ENCODE data around the gene TLK1. TPM values are rescaled to one million over a fixed set of nuclear protein-coding genes. Genes with fewer than 3 reads are reported as not detected.

TLK1 gene
- total and polyA plus RNA-seq, 9 donors: 16.9 to 27.2 (median 22.1) TPM

DNA sequence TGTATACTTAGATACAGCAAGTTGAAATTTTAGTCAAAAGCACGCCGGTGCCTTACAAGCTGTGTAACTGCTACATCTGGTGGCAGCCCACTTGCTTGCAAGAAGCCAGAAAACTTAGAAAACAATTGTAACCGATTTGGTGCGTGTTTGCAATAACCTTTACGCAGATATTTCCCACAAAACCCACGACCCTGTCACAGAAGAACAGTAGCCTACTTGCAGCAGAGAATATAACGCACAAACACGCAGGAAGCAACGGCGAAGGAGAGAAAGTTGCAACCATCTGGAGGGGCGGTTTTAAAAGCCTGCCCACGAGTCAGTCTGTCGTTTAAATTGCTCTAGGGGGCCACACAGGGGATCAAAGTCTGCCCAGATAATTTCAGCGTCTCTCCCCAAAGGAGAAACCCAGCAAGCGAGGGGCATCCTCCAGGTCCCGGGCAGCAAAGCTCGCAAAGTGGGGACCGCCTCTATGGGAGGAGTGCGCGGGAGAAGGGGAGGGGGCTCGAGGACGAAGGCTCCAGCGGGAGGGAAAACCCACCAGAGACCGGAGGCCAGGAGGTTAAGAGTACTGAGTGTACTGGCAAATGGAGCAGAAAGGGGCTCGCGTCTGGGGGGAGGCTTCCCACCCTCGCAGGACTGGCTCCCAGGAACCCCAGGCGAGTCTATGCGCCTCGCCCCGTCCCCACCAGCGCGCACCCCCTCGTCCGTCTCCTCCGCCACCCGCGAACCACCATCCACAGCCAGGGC is 1.1 kb downstream of the TLK1 start:
- under 1% methylated on average over 23 of the region's 38 CpGs for whole genome bisulfite sequencing (ENCODE audit: insufficient coverage)
- no peaks in the 10 kb centered on the region for H3K9me3 ChIP-seq (replicated peaks; ENCODE audit: control insufficient read depth, low read depth, low read length)
- no peaks in the 10 kb centered on the region for H3K4me1 ChIP-seq (ENCODE audit: control insufficient read depth, insufficient read depth, low read length)
- H3K4me3 ChIP-seq (ENCODE audit: low read length): peak overlapping the region; percentile 78
- H3K27me3 ChIP-seq (ENCODE audit: control insufficient read depth, insufficient read depth, low read length): no peaks in the 10 kb centered on the region
- peak; percentile 84 for DNase-seq
- peak overlapping the region; percentile 96 for H3K27ac ChIP-seq (ENCODE audit: low read length)
- H3K36me3 ChIP-seq (ENCODE audit: control insufficient read depth, insufficient read depth, low read length): no peaks in the 10 kb centered on the region

GRCh38 chr2:171158790-171159371 is 1.8 kb downstream of the TLK1 start:
- H3K27ac ChIP-seq (ENCODE audit: low read length): peak overlapping the region; percentile 96
- H3K27me3 ChIP-seq (ENCODE audit: control insufficient read depth, insufficient read depth, low read length): no peaks in the 10 kb centered on the region
- H3K9me3 ChIP-seq (replicated peaks; ENCODE audit: control insufficient read depth, low read depth, low read length): no peaks in the 10 kb centered on the region
- H3K4me1 ChIP-seq (ENCODE audit: control insufficient read depth, insufficient read depth, low read length): no peaks in the 10 kb centered on the region
- peak overlapping the region; percentile 78 for H3K4me3 ChIP-seq (ENCODE audit: low read length)
- H3K36me3 ChIP-seq (ENCODE audit: control insufficient read depth, insufficient read depth, low read length): no peaks in the 10 kb centered on the region
- 0% methylated on average over 7 of the region's 15 CpGs for WGBS (ENCODE audit: insufficient coverage)
- DNase-seq: no peak

GRCh38 chr2:171158036-171158789 is 2.5 kb downstream of the TLK1 start:
- no peaks in the 10 kb centered on the region for H3K9me3 ChIP-seq (replicated peaks; ENCODE audit: control insufficient read depth, low read depth, low read length)
- WGBS (ENCODE audit: insufficient coverage): no CpG with 5 or more reads among the region's 9 CpGs
- H3K4me3 ChIP-seq (ENCODE audit: low read length): no peak overlapping the region
- H3K4me1 ChIP-seq (ENCODE audit: control insufficient read depth, insufficient read depth, low read length): no peaks in the 10 kb centered on the region
- no peaks in the 10 kb centered on the region for H3K36me3 ChIP-seq (ENCODE audit: control insufficient read depth, insufficient read depth, low read length)
- DNase-seq: no peak
- H3K27me3 ChIP-seq (ENCODE audit: control insufficient read depth, insufficient read depth, low read length): no peaks in the 10 kb centered on the region
- no peak overlapping the region for H3K27ac ChIP-seq (ENCODE audit: low read length)

DNA sequence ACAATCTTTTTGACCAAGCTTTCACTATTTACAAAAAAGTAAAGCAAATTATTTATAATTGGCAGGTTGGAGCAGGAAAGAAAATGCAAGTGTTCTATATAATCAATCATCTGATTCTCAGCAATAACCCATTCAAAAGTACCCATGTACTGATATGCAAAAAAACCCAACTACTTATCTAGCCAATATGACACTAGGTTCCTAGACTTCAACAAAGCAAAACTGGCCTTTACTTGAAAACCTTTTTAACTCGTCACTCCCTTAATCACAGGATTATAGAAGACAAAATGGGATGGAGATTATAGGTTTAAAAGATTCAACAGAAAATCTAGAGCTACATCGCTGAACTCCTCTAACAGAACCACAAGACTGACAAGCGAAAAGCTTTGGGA is 3.6 kb downstream of the TLK1 start:
- Histone ChIP-seq H3K27me3 (ENCODE audit: control insufficient read depth, insufficient read depth, low read length) (no peaks in the 10 kb centered on the region), H3K4me3 (ENCODE audit: low read length) (no peak overlapping the region), H3K36me3 (ENCODE audit: control insufficient read depth, insufficient read depth, low read length) (no peaks in the 10 kb centered on the region), H3K4me1 (ENCODE audit: control insufficient read depth, insufficient read depth, low read length) (no peaks in the 10 kb centered on the region), H3K27ac (ENCODE audit: low read length) (no peak overlapping the region), H3K9me3 (replicated peaks; ENCODE audit: control insufficient read depth, low read depth, low read length) (no peaks in the 10 kb centered on the region)
- no CpG with 5 or more reads among the region's 3 CpGs for WGBS (ENCODE audit: insufficient coverage)
- no peak for DNase-seq

GRCh38 chr2:171154348-171154747 is 6.3 kb downstream of the TLK1 start:
- Histone ChIP-seq H3K4me3 (ENCODE audit: low read length) (no peak overlapping the region), H3K36me3 (ENCODE audit: control insufficient read depth, insufficient read depth, low read length) (no peaks in the 10 kb centered on the region), H3K27ac (ENCODE audit: low read length) (no peak overlapping the region), H3K27me3 (ENCODE audit: control insufficient read depth, insufficient read depth, low read length) (no peaks in the 10 kb centered on the region), H3K9me3 (replicated peaks; ENCODE audit: control insufficient read depth, low read depth, low read length) (no peaks in the 10 kb centered on the region), H3K4me1 (ENCODE audit: control insufficient read depth, insufficient read depth, low read length) (no peaks in the 10 kb centered on the region)
- DNase-seq: no peak
- WGBS (ENCODE audit: insufficient coverage): no CpG with 5 or more reads among the region's 1 CpG

- WGBS (ENCODE audit: insufficient coverage): no CpG with 5 or more reads among the region's 9 CpGs
- Histone ChIP-seq H3K36me3 (ENCODE audit: control insufficient read depth, insufficient read depth, low read length) (no peaks in the 10 kb centered on the region), H3K9me3 (replicated peaks; ENCODE audit: control insufficient read depth, low read depth, low read length) (no peaks in the 10 kb centered on the region), H3K27ac (ENCODE audit: low read length) (no peak overlapping the region), H3K4me1 (ENCODE audit: control insufficient read depth, insufficient read depth, low read length) (no peaks in the 10 kb centered on the region), H3K27me3 (ENCODE audit: control insufficient read depth, insufficient read depth, low read length) (no peaks in the 10 kb centered on the region), H3K4me3 (ENCODE audit: low read length) (no peak overlapping the region)
- no peak for DNase-seq
These were observed 9.9 kb downstream of the TLK1 start for GRCh38 chr2:171150694-171151285.

DNA sequence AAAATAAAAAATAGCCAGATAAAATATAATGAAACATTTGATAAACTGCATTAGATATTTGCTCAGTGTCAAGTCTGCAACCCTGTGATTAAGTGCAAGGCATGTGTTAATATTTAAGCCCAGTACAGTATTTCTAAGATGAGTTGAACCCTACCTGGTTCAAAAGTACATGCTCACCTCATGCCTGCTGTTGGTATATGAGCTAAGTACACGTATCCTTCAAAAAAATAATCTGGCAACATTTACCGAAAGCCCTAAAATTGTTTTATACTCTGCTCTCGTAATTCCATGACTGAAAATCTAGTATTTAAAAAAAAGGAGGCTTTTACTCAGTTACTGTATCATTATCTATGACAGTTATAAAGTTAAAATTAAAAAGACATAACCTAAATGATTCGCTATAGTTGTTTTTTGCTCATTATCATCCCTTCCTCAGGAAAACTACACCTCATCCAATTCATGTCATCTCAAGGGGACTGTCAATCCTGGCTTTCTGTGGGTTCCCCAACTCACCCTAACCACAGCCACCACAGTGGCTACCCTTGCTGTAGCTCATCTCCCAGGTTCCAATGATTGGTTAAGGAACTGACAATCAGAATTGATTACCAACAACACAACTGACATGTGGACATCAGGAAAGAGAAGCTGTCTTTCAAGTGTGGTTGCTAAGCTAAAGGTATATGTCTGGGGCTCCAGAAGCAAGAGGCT is 10.6 kb downstream of the TLK1 start:
- H3K27ac ChIP-seq (ENCODE audit: low read length): no peak overlapping the region
- 100% methylated on average over 1 of the region's 4 CpGs for WGBS (ENCODE audit: insufficient coverage)
- no peaks in the 10 kb centered on the region for H3K27me3 ChIP-seq (ENCODE audit: control insufficient read depth, insufficient read depth, low read length)
- H3K4me1 ChIP-seq (ENCODE audit: control insufficient read depth, insufficient read depth, low read length): no peaks in the 10 kb centered on the region
- no peak overlapping the region for H3K4me3 ChIP-seq (ENCODE audit: low read length)
- H3K9me3 ChIP-seq (replicated peaks; ENCODE audit: control insufficient read depth, low read depth, low read length): no peaks in the 10 kb centered on the region
- no peak for DNase-seq
- H3K36me3 ChIP-seq (ENCODE audit: control insufficient read depth, insufficient read depth, low read length): no peaks in the 10 kb centered on the region

- Histone ChIP-seq H3K36me3 (ENCODE audit: control insufficient read depth, insufficient read depth, low read length) (no peaks in the 10 kb centered on the region), H3K9me3 (replicated peaks; ENCODE audit: control insufficient read depth, low read depth, low read length) (no peaks in the 10 kb centered on the region), H3K27ac (ENCODE audit: low read length) (no peak overlapping the region), H3K4me1 (ENCODE audit: control insufficient read depth, insufficient read depth, low read length) (no peaks in the 10 kb centered on the region), H3K4me3 (ENCODE audit: low read length) (no peak overlapping the region), H3K27me3 (ENCODE audit: control insufficient read depth, insufficient read depth, low read length) (no peaks in the 10 kb centered on the region)
- 100% methylated on average over 2 of the region's 3 CpGs for WGBS (ENCODE audit: insufficient coverage)
- DNase-seq: no peak
These were observed 11.3 kb downstream of the TLK1 start for GRCh38 chr2:171149171-171149938.

DNA sequence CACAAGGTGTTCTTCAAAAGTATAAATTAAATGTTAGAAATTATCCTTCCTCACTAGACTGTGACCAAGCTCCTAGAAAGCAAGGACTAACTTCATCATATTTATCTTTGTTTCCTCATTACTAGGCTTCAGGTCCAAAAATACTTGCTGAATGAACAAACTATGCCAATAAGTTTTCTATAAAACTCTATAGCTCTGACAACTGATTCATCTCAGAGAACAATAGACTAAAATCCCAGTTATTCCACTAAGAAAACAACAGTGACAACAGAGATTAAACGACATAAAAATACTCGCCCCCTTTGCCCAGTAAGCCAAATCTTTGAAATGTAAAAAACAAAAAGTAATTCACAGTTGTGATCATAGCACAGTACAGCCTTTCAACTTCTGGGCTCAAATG is 13.6 kb downstream of the TLK1 start:
- H3K36me3 ChIP-seq (ENCODE audit: control insufficient read depth, insufficient read depth, low read length): no peaks in the 10 kb centered on the region
- H3K4me3 ChIP-seq (ENCODE audit: low read length): no peak overlapping the region
- 100% methylated on average over 1 of the region's 2 CpGs for WGBS (ENCODE audit: insufficient coverage)
- H3K9me3 ChIP-seq (replicated peaks; ENCODE audit: control insufficient read depth, low read depth, low read length): no peaks in the 10 kb centered on the region
- H3K4me1 ChIP-seq (ENCODE audit: control insufficient read depth, insufficient read depth, low read length): no peaks in the 10 kb centered on the region
- H3K27me3 ChIP-seq (ENCODE audit: control insufficient read depth, insufficient read depth, low read length): no peaks in the 10 kb centered on the region
- no peak overlapping the region for H3K27ac ChIP-seq (ENCODE audit: low read length)
- no peak for DNase-seq
